Panc1 (cell line): Measurements from ENCODE around the gene PLA2G2E.

Source experiments
- CTCF ChIP-seq: fragments of 450-650 bp; IDR thresholded peaks from 2 replicates; pipeline ENCODE4 v1.5.1; 2017; ENCODE audit warnings: mild to moderate bottlenecking
- POLR2AphosphoS5 ChIP-seq: IDR thresholded peaks from 2 replicates; pipeline ENCODE4 v1.6.1; 2012; ENCODE audit warnings: mild to moderate bottlenecking, low read depth, low read length, moderate library complexity
- REST ChIP-seq, 2 experiments: IDR thresholded peaks; 2 replicates each; pipeline ENCODE4 v1.6.1; 2011 to 2012; ENCODE audit warnings: low read depth in 2 of 2, control low read depth in 1 of 2, low read length in 1 of 2, mild to moderate bottlenecking in 1 of 2, moderate library complexity in 1 of 2; ENCODE audit not compliant: insufficient read depth in 1 of 2

- TF ChIP-seq REST (IDR thresholded peaks at IDR 0.05; ENCODE audit: insufficient read depth in 1 of 2, low read depth in 2 of 2, low read length in 1 of 2) (no peak), CTCF (no peak), POLR2AphosphoS5 (no peak)
These were observed 30.7 kb downstream of the PLA2G2E start for GRCh38 chr1:19892628-19893168.
